Neural cell (in vitro differentiated cells): ENCODE data around the gene DPF1. TPM values are rescaled to one million over a fixed set of nuclear protein-coding genes. Genes with fewer than 3 reads are reported as not detected.
A peak's percentile ranks its signal among the peaks of the same experiment; 100 is the strongest.

Experiments
- H2AFZ ChIP-seq: fragments of 200-600, 300-800 bp; sonication (generic), shearing (Covaris generic); 2 replicates; pipeline ENCODE4 v1.6.0; 2014; ENCODE audit warnings: low read depth, mild to moderate bottlenecking, antibody characterized with exemption, low read length, moderate library complexity
- H3F3A ChIP-seq: fragments of 200-600 bp; shearing (Covaris generic); 2 replicates; pipeline ENCODE4 v1.6.1; 2016; ENCODE audit warnings: mild to moderate bottlenecking, moderate library complexity, mixed read lengths, antibody characterized with exemption, low read length; ENCODE audit not compliant: insufficient read depth, poor library complexity, severe bottlenecking
- H3K27ac ChIP-seq: fragments of 200-600, 300-800 bp; sonication (generic), shearing (Covaris generic); 2 replicates; pipeline ENCODE4 v1.5.1; 2014; ENCODE audit warnings: mild to moderate bottlenecking, low read length, moderate library complexity
- H3K27me3 ChIP-seq: fragments of 300-800, 200-600 bp; sonication (generic), shearing (Covaris generic); 2 replicates; pipeline ENCODE4 v1.6.0; 2014; ENCODE audit warnings: mild to moderate bottlenecking, low read depth, low read length, moderate library complexity; ENCODE audit not compliant: insufficient read depth
- H3K36me3 ChIP-seq: fragments of 300-800, 200-600 bp; sonication (generic), shearing (Covaris generic); 2 replicates; pipeline ENCODE4 v1.5.1; 2014; ENCODE audit warnings: mild to moderate bottlenecking, antibody characterized with exemption, low read length, moderate library complexity; ENCODE audit not compliant: insufficient read depth
- H3K4me2 ChIP-seq: fragments of 300-800, 200-600 bp; sonication (generic), shearing (Covaris generic); 2 replicates; pipeline ENCODE4 v1.6.0; 2014; ENCODE audit warnings: mild to moderate bottlenecking, low read length
- H3K4me3 ChIP-seq: fragments of 300-800, 200-600 bp; sonication (generic), shearing (Covaris generic); 2 replicates; pipeline ENCODE4 v1.5.1; 2014; ENCODE audit warnings: mild to moderate bottlenecking, low read length, moderate library complexity
- H3K79me2 ChIP-seq: fragments of 200-600 bp; shearing (Covaris generic); replicated peaks from 2 replicates; pipeline ENCODE4 v1.6.0; 2014; ENCODE audit warnings: mild to moderate bottlenecking, low read length, moderate library complexity; ENCODE audit not compliant: insufficient read depth
- H3K9ac ChIP-seq: fragments of 300-800, 200-600 bp; sonication (generic), shearing (Covaris generic); 2 replicates; pipeline ENCODE4 v1.6.1; 2016; ENCODE audit warnings: mild to moderate bottlenecking, low read length, mixed read lengths
- H3K9me2 ChIP-seq: fragments of 200-600 bp; shearing (Covaris generic); 2 replicates; pipeline ENCODE4 v1.6.1; 2016; ENCODE audit warnings: mild to moderate bottlenecking, low read length, mixed read lengths; ENCODE audit not compliant: insufficient read depth
- H3K9me3 ChIP-seq: fragments of 200-600, 300-800 bp; sonication (generic), shearing (Covaris generic); 2 replicates; pipeline ENCODE4 v1.6.1; 2016; ENCODE audit warnings: mild to moderate bottlenecking, mixed run types, low read length, moderate library complexity, mixed read lengths
- H4K20me1 ChIP-seq: fragments of 200-600 bp; shearing (Covaris generic); 2 replicates; pipeline ENCODE4 v1.6.1; 2016; ENCODE audit warnings: mild to moderate bottlenecking, mixed run types; ENCODE audit not compliant: insufficient read depth
- EP300 ChIP-seq: fragments of 450-650 bp; conservative IDR thresholded peaks from 2 replicates; pipeline ENCODE4 v1.6.1; 2014; ENCODE audit warnings: antibody characterized with exemption, mild to moderate bottlenecking, moderate library complexity; ENCODE audit not compliant: poor library complexity, severe bottlenecking
- EZH2 ChIP-seq: fragments of 200-600, 300-800 bp; shearing (Covaris generic), sonication (generic); IDR thresholded peaks from 2 replicates; pipeline ENCODE4 v1.6.1; 2014; ENCODE audit warnings: antibody characterized with exemption, low read length, borderline replicate concordance, mild to moderate bottlenecking; ENCODE audit not compliant: insufficient read depth, poor library complexity, severe bottlenecking
- MXI1 ChIP-seq: fragments of 450-650 bp; conservative IDR thresholded peaks from 2 replicates; pipeline ENCODE4 v1.6.1; 2014; ENCODE audit warnings: antibody characterized with exemption, mild to moderate bottlenecking; ENCODE audit not compliant: poor library complexity, severe bottlenecking
- POLR2AphosphoS5 ChIP-seq: IDR thresholded peaks from 2 replicates; pipeline ENCODE4 v1.6.1; 2012
- RAD21 ChIP-seq: fragments of 450-650 bp; conservative IDR thresholded peaks from 2 replicates; pipeline ENCODE4 v1.6.1; 2014; ENCODE audit warnings: antibody characterized with exemption, mild to moderate bottlenecking, moderate library complexity
- SMC3 ChIP-seq: fragments of 450-650 bp; conservative IDR thresholded peaks from 2 replicates; pipeline ENCODE4 v1.6.1; 2014; ENCODE audit warnings: antibody characterized with exemption, mild to moderate bottlenecking, moderate library complexity; ENCODE audit not compliant: poor library complexity
- TAF1 ChIP-seq: IDR thresholded peaks from 2 replicates; pipeline ENCODE4 v1.6.1; 2012; ENCODE audit warnings: low read depth
- polyA plus RNA-seq: library from polyadenylated mRNA; depleted of rRNA; stranded (reverse); fragments of >200 nt; gene quantifications from 2 replicates; pipeline ENCODE4 v1.2.3, GENCODE V29; 2014
- TF ChIP-seq, protein P1 (sequence below): fragments of 450-650 bp; IDR thresholded peaks from 2 replicates; pipeline ENCODE4 v1.5.1; 2014; ENCODE audit warnings: antibody characterized with exemption, mild to moderate bottlenecking, moderate library complexity; ENCODE audit not compliant: poor library complexity, severe bottlenecking
- TF ChIP-seq, protein P2 (sequence below): IDR thresholded peaks from 2 replicates; pipeline ENCODE4 v1.6.1; 2012; ENCODE audit warnings: borderline replicate concordance

DPF1 gene
- polyA plus RNA-seq, 1 donor from 2014 or later, result 118 TPM

DNA sequence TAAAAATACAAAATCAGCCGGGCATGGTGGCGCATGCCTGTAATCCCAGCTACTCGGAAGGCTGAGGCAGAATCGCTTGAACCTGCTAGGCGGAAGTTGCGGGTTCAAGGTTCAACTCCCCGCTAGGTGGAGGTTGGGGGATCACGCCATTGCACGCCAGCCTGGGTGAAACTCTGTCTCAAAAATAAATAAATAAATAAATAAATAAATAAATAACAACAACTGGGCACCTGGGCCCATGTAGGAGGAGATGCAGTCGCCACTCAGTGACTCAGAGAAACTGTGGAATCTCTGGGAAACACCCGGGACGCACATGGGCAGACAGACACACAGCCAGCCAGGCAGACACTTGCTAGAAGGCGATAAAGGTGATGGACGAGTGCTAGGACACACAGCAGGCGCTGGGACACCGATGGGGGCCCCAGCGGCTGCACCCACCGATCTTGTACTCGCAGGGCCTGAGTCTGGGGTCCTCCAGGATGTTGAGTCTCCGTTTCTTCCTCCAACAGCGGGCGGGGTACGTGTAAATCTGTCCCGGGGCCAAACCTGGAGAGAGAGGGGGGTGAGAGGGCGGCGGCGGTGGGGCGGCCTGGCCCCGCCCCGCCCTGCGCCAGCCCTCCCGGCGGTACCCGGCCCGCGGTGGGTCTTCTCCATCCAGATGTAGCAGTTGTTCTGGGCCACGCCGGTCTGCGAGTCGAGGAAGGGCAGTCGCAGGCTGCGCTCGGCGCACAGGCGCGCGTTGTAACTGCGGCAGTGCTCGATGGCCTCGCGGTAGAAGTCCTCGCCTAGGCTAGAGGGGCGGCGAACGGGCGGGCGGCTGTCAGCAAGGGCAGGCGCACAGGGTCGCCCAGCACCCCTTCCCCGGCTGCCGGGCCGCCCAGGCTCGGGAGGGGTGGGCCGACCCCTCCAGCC, 1.8 kb downstream of the DPF1 start:
- no peaks in the 10 kb centered on the region for H4K20me1 ChIP-seq
- no peak overlapping the region for H2AFZ ChIP-seq
- H3K27ac ChIP-seq, result no peak overlapping the region
- peaks cover 37% of the 10 kb centered on the region for H3K79me2 ChIP-seq
- H3K9ac ChIP-seq, result no peak overlapping the region
- no peak overlapping the region for H3K4me2 ChIP-seq
- H3F3A ChIP-seq, result no peaks in the 10 kb centered on the region
- no peaks in the 10 kb centered on the region for H3K27me3 ChIP-seq
- H3K9me3 ChIP-seq, result no peaks in the 10 kb centered on the region
- H3K4me3 ChIP-seq, result peak overlapping the region; percentile 80
- no peaks in the 10 kb centered on the region for H3K36me3 ChIP-seq
- no peaks in the 10 kb centered on the region for H3K9me2 ChIP-seq
- TF ChIP-seq RAD21 (no peak), POLR2AphosphoS5 (no peak), MXI1 (no peak), TAF1 (no peak), EZH2 (no peak), EP300 (no peak), SMC3 (no peak)
- TF ChIP-seq, protein P1, sequence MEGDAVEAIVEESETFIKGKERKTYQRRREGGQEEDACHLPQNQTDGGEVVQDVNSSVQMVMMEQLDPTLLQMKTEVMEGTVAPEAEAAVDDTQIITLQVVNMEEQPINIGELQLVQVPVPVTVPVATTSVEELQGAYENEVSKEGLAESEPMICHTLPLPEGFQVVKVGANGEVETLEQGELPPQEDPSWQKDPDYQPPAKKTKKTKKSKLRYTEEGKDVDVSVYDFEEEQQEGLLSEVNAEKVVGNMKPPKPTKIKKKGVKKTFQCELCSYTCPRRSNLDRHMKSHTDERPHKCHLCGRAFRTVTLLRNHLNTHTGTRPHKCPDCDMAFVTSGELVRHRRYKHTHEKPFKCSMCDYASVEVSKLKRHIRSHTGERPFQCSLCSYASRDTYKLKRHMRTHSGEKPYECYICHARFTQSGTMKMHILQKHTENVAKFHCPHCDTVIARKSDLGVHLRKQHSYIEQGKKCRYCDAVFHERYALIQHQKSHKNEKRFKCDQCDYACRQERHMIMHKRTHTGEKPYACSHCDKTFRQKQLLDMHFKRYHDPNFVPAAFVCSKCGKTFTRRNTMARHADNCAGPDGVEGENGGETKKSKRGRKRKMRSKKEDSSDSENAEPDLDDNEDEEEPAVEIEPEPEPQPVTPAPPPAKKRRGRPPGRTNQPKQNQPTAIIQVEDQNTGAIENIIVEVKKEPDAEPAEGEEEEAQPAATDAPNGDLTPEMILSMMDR, result no peak
- TF ChIP-seq, protein P2, sequence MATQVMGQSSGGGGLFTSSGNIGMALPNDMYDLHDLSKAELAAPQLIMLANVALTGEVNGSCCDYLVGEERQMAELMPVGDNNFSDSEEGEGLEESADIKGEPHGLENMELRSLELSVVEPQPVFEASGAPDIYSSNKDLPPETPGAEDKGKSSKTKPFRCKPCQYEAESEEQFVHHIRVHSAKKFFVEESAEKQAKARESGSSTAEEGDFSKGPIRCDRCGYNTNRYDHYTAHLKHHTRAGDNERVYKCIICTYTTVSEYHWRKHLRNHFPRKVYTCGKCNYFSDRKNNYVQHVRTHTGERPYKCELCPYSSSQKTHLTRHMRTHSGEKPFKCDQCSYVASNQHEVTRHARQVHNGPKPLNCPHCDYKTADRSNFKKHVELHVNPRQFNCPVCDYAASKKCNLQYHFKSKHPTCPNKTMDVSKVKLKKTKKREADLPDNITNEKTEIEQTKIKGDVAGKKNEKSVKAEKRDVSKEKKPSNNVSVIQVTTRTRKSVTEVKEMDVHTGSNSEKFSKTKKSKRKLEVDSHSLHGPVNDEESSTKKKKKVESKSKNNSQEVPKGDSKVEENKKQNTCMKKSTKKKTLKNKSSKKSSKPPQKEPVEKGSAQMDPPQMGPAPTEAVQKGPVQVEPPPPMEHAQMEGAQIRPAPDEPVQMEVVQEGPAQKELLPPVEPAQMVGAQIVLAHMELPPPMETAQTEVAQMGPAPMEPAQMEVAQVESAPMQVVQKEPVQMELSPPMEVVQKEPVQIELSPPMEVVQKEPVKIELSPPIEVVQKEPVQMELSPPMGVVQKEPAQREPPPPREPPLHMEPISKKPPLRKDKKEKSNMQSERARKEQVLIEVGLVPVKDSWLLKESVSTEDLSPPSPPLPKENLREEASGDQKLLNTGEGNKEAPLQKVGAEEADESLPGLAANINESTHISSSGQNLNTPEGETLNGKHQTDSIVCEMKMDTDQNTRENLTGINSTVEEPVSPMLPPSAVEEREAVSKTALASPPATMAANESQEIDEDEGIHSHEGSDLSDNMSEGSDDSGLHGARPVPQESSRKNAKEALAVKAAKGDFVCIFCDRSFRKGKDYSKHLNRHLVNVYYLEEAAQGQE, result no peak

DNA sequence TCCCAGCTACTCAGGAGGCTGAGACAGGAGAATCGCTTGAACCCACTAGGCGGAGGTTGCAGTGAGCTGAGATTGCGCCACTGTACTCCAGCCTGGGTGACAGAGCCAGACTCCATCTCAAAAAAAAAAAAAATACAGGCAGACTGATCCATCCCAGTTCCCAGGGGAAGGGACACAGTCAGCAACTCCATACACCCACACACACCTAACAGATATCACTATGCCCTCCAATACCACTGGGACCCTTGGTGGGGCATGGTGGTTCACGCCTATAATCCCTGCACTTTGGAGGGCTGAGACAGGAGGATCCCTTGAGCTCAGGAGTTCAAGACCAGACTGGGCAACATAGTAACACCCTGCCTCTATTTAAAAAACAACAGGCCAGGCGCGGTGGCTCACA, 2.6 kb downstream of the DPF1 start:
- H3K27ac ChIP-seq, result no peak overlapping the region
- H3K9me3 ChIP-seq, result no peaks in the 10 kb centered on the region
- no peaks in the 10 kb centered on the region for H3K27me3 ChIP-seq
- TF ChIP-seq EZH2, result no peak
- TF ChIP-seq POLR2AphosphoS5, result no peak
- no peak for TF ChIP-seq RAD21
- TF ChIP-seq, protein P2, result no peak
- TF ChIP-seq TAF1, result no peak
- no peak for TF ChIP-seq EP300
- TF ChIP-seq, protein P1, result no peak
- no peak for TF ChIP-seq MXI1
- TF ChIP-seq SMC3, result no peak
- H4K20me1 ChIP-seq, result no peaks in the 10 kb centered on the region
- no peak overlapping the region for H2AFZ ChIP-seq
- H3F3A ChIP-seq, result no peaks in the 10 kb centered on the region
- no peak overlapping the region for H3K4me3 ChIP-seq
- H3K36me3 ChIP-seq, result no peaks in the 10 kb centered on the region
- H3K9me2 ChIP-seq, result no peaks in the 10 kb centered on the region
- H3K4me2 ChIP-seq, result no peak overlapping the region
- peaks cover 33% of the 10 kb centered on the region for H3K79me2 ChIP-seq
- no peak overlapping the region for H3K9ac ChIP-seq
